ENCODE measurements around the gene TXNDC15. TPM values are rescaled to one million over a fixed set of nuclear protein-coding genes. Genes with fewer than 3 reads are reported as not detected.
A peak's percentile ranks its signal among the peaks of the same experiment; 100 is the strongest.
"Not testable (repeated sequence)": the region's sequence is repeated elsewhere in the genome, so short reads cannot be mapped to it uniquely, and the experiment has no call there.

The TXNDC15 gene
- total RNA-seq, 4 donors from 2014 or later = 68.5 to 119 (median 82.6) TPM

DNA sequence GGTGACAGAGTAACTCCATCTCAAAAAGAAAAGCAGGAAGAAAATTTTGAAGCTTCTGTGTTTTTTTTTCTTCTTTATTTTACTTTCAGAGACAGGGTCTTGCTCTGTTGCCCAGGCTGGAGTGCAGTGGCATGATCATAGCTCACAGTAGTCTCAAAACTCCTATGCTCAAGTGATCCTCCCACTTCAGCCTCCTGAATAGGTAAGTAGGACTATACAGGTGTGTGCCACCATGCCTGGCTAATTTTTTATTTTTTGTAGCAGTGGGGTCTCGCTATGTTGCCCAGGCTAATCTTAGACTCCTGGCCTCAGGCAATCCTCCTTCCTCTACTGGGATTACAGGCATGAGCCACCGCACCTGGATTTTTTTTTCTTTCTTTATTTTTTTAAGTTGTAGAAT, 38.5 kb upstream of the TXNDC15 start:
- H3K27me3 ChIP-seq = no peaks in the 10 kb centered on the region
- H3K4me3 ChIP-seq = no peak overlapping the region
- no peak overlapping the region for H3K27ac ChIP-seq
- H3K36me3 ChIP-seq = peaks cover 0 to 64% of the 10 kb centered on the region in 2 donors
- TF ChIP-seq POLR2A (IDR thresholded peaks at IDR 0.05) = no peak
- no peak for ATAC-seq
- WGBS, 2 donors (ENCODE audit: low coverage in 1 of 2) = 95 to 100% methylated on average over 2 of the region's 2 CpGs
- no peaks in the 10 kb centered on the region for H3K9me3 ChIP-seq
- peaks cover 0 to 20% (median 0%) of the 10 kb centered on the region in 3 donors for H3K4me1 ChIP-seq

DNA sequence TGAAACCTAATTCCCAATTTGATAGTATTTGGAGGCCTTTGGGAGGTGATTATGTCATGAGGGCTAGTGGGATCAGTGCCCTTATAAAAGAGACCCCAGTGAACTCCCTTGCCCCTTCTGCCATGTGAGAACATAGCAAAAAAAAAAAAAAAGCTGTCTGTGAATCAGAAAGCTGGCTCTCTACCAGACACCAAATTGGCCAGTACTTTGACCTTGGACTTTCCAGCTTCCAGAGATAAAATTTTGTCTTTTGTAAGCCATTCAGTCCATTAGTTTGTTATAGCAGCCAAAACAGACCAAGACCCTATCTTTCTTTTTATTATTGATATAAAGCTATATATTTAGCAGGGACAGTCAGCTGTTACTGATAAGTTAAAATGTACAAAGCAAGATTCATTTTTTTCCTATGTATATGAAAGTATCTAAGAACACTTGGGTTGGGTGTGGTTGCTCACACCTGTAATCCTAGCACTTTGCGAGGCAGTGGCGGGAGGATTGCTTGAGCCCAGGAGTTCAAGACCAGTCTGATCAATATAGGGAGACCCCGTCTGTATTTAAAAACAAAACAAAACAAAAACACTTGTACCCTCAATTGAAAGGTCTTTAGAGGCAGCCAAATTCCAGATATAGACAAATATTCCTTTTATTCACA, 36.5 kb upstream of the TXNDC15 start:
- Histone ChIP-seq H3K27me3 (no peaks in the 10 kb centered on the region), H3K4me1 (peaks cover 0 to 20% (median 0%) of the 10 kb centered on the region in 3 donors), H3K9me3 (no peaks in the 10 kb centered on the region), H3K27ac (no peak overlapping the region), H3K36me3 (peaks cover 0 to 66% of the 10 kb centered on the region in 2 donors), H3K4me3 (no peak overlapping the region)
- WGBS, 2 donors (ENCODE audit: low coverage in 1 of 2) = 79 to 96% methylated on average over 3 of the region's 3 CpGs
- ATAC-seq = no peak
- TF ChIP-seq, protein P1, sequence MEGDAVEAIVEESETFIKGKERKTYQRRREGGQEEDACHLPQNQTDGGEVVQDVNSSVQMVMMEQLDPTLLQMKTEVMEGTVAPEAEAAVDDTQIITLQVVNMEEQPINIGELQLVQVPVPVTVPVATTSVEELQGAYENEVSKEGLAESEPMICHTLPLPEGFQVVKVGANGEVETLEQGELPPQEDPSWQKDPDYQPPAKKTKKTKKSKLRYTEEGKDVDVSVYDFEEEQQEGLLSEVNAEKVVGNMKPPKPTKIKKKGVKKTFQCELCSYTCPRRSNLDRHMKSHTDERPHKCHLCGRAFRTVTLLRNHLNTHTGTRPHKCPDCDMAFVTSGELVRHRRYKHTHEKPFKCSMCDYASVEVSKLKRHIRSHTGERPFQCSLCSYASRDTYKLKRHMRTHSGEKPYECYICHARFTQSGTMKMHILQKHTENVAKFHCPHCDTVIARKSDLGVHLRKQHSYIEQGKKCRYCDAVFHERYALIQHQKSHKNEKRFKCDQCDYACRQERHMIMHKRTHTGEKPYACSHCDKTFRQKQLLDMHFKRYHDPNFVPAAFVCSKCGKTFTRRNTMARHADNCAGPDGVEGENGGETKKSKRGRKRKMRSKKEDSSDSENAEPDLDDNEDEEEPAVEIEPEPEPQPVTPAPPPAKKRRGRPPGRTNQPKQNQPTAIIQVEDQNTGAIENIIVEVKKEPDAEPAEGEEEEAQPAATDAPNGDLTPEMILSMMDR (IDR thresholded peaks at IDR 0.05) = no peak
- no peak for TF ChIP-seq EP300 (IDR thresholded peaks at IDR 0.05)
- no peak for TF ChIP-seq POLR2A (IDR thresholded peaks at IDR 0.05)
- no peak for TF ChIP-seq POLR2AphosphoS5 (IDR thresholded peaks at IDR 0.05)

DNA sequence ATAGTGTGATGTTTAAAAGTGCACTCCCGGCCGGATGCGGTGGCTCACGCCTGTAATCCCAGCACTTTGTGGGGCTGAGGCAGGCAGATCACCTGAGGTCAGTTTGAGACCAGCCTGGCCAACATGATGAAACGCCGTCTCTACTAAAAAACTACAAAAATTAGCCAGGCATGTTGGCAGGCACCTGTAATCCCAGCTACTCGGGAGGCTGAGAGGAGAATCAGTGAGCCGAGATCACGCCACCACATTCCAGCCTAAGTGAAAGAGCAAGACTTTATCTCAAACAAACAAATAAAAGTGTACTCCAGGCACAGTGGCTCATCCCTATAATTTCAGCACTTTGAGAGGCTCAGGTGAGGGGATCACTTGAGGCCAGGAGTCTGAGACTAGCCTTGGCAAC, 35.8 kb upstream of the TXNDC15 start:
- H3K4me3 ChIP-seq, H3K9me3 ChIP-seq, ATAC-seq, H3K27me3 ChIP-seq, H3K27ac ChIP-seq: not testable (repeated sequence)
- Histone ChIP-seq H3K36me3 (peaks cover 0 to 66% of the 10 kb centered on the region in 2 donors), H3K4me1 (peaks cover 0 to 17% (median 0%) of the 10 kb centered on the region in 3 donors)
- 84% methylated on average over 9 of the region's 9 CpGs; no CpG with 5 or more reads in 1 of the 2 donors for WGBS, 2 donors (ENCODE audit: low coverage in 1 of 2)

DNA sequence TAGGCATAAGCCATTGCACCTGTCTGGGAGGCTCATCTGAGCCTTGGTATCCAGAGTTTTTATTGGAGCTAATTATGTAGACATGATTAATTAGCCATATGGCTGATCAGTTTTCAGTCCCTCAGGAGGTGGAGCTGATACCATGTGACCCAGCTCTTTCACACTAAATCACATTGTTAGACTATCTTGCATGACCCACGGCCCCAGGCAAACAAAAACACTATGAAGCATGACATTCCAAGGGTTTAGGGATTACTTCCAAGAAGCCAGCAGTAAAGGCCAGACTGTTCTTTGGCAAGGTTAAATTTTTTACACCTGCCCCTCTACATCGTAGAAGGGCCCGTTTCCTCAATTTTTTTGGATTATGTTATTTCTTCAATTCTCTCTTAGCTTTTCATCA, 33.4 kb upstream of the TXNDC15 start:
- peaks cover 0 to 9% (median 0%) of the 10 kb centered on the region in 3 donors for H3K4me1 ChIP-seq
- WGBS, 2 donors (ENCODE audit: low coverage in 1 of 2) = 90 to 100% methylated on average over 3 of the region's 3 CpGs
- no peaks in the 10 kb centered on the region for H3K27me3 ChIP-seq
- H3K9me3 ChIP-seq = no peaks in the 10 kb centered on the region
- no peak for ATAC-seq
- no peak overlapping the region for H3K4me3 ChIP-seq
- H3K36me3 ChIP-seq = peaks cover 0 to 53% of the 10 kb centered on the region in 2 donors
- no peak for TF ChIP-seq EP300 (IDR thresholded peaks at IDR 0.05)
- no peak overlapping the region for H3K27ac ChIP-seq

DNA sequence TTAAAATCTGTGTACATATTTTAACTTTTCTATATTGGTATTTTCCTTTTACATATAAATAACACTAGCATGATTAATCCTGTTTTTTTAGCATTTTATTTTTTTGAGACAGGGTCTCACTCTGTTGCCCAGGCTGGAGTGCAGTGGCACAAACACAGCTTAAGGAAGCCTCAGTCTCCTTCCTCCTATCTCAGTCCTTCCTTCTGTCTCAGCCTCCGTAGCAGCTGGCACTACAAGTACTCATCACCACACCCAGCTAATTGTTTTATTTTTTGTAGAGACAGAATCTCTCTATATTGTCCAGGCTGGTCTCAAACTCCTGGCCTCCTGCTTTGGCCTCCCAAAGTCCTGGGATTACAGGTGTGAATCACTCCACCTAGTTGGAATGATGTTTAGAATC, 29.9 kb upstream of the TXNDC15 start:
- ATAC-seq = no peak
- Histone ChIP-seq H3K4me3 (no peak overlapping the region), H3K36me3 (peaks cover 0 to 31% of the 10 kb centered on the region in 2 donors), H3K27me3 (no peaks in the 10 kb centered on the region), H3K4me1 (peaks cover 4 to 37% (median 17%) of the 10 kb centered on the region in 3 donors), H3K9me3 (no peaks in the 10 kb centered on the region), H3K27ac (no peak overlapping the region)
- WGBS, 2 donors (ENCODE audit: low coverage in 1 of 2) = 90 to 91% methylated on average over 1 of the region's 1 CpG
- TF ChIP-seq EP300 (IDR thresholded peaks at IDR 0.05) (no peak), POLR2A (IDR thresholded peaks at IDR 0.05) (no peak), POLR2AphosphoS5 (IDR thresholded peaks at IDR 0.05) (no peak)
- TF ChIP-seq, protein P1 (IDR thresholded peaks at IDR 0.05) = no peak

DNA sequence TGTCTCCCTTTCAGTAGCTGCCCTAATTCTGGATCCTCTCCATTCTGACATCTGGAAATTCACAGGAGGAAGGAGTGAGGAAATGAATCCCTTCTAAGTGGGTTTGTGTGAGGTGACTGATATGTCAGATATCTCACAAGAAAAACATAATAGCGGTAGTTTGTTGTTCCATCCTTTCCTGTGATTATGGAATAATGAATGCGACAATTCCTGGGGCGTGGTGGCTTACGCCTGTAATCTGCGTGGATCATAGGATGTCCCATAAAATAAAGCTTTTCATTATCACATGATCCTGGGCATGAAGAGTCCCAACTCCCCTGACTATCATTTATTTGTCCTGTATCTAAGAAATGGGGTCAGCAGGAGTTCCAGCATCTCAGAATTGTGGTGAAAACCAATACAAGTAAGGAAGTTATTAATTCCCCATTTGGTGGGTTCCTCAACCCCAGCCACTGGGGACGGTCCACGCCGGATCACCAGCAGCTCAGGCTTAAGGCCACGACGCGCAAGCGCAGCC, 28.8 kb upstream of the TXNDC15 start:
- peak overlapping the region in 1 of 2 donors; percentile 94 for H3K4me3 ChIP-seq
- no peak for ATAC-seq
- H3K36me3 ChIP-seq = peaks cover 0 to 22% of the 10 kb centered on the region in 2 donors
- TF ChIP-seq, protein P1 (IDR thresholded peaks at IDR 0.05) = no peak
- TF ChIP-seq EP300 (IDR thresholded peaks at IDR 0.05) (no peak), POLR2AphosphoS5 (IDR thresholded peaks at IDR 0.05) (no peak), POLR2A (IDR thresholded peaks at IDR 0.05) (no peak)
- no peaks in the 10 kb centered on the region for H3K27me3 ChIP-seq
- WGBS, 2 donors (ENCODE audit: low coverage in 1 of 2) = 8 to 23% methylated on average over 5 to 12 of the region's 12 CpGs
- H3K27ac ChIP-seq = peak overlapping the region; percentile 75 to 99 (median 98)
- no peaks in the 10 kb centered on the region for H3K9me3 ChIP-seq
- H3K4me1 ChIP-seq = peaks cover 4 to 48% (median 19%) of the 10 kb centered on the region in 3 donors
